Measurements from ENCODE around the gene PDLIM3.

GRCh38 chr4:185570727-185571126 lies 35.4 kb upstream of the PDLIM3 start:
- TF ChIP-seq CTCF (IDR thresholded peaks at IDR 0.05; ENCODE audit: low read length): no peak
- TF ChIP-seq EZH2phosphoT487 (IDR thresholded peaks at IDR 0.05; ENCODE audit: low read length): no peak

Data from MM.1S (cell line).